Stimulated activated CD4-positive, alpha-beta T cell treated with anti-CD3 and anti-CD28 coated beads, Interleukin-1b, Interleukin-23, amount 100 ng/mL, for 1 hour (primary cell): ENCODE data around the gene ATP10A.
"Not testable (repeated sequence)": the region's sequence is repeated elsewhere in the genome, so short reads cannot be mapped to it uniquely, and the experiment has no call there.

Experiments used
- DNase-seq, 2 donors: peaks; one replicate each; pipeline ENCODE4 v3.0.0-alpha.2; 2020; ENCODE audit warnings: low read depth in 2 of 2

The ATP10A gene

DNA sequence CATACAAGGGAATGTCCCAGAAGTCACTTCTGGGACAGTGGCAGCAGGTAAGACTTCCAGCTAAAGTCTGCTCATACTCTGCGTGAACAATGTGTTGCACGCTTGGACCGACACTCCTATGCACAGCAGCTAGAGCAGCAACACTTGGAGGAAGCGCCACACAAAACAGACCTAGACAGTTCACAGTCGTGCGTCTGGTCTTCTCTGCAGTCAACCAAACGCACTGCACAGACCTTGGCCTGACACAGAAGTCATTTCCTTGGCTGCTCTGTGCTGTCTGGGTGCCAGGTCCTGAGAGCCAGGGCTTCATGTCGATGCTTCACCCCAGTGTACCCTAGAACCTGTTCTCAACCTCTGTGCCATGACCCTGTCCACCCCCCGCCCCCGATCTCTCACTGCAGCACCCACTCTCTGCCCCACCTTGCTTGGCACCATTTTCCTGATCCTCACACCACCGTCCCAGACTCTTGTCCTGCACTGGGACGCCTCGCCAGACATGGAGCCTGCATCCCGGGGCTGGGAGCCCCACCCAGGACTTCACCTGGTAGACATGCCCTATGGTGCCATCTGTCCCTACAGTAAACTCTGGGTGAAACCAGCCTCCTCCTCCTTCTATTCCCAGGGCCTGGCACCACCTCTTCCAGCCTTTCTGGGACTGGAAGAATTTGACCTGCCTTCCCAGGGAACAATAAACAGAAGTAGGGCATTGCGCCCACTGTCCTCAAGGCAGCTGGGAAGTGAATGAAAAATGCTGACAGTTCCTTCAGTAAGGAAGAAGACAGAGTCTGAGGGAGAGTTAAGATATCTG, 3.1 kb downstream of the ATP10A start:
- DNase-seq: no peak

DNA sequence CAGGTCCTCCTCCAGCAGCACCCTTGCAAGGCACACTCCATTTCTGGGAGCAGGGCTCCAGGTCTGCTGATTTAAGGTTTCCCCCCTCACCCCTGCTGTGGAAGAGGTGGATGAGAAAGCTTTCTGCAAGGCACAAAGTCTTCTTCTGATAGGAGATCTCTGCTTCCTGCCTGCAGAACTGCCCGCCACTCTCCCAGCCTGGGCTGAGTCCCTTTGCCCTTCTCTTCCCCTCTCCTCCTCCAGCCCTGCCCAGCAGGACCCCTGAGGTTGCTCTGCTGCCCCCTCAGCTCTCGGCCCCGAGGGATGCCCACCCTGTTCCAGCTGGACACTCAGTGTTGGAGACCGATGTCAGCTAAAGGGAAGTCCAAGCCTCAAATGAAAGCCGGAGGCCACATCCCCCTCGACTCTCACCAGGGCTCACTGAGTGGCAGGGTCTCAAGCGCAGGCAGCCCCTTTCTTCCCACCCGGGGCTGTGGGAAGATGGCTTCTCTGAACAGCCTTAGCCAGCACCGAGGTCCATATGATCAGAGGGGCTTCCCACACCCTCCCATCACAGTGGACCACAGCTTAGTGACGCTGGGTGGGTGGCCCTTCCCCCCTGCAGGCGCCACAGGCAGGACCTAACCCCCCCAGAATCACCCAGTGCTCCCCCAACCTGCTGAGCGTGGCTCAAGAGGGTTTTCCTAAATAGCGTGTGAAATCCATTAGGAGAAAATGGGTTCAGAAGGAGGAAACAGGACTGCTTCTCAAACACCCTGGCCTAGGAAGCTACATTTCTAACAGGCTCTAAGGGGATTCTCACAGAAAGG, 4.0 kb downstream of the ATP10A start:
- DNase-seq: no peak

DNA sequence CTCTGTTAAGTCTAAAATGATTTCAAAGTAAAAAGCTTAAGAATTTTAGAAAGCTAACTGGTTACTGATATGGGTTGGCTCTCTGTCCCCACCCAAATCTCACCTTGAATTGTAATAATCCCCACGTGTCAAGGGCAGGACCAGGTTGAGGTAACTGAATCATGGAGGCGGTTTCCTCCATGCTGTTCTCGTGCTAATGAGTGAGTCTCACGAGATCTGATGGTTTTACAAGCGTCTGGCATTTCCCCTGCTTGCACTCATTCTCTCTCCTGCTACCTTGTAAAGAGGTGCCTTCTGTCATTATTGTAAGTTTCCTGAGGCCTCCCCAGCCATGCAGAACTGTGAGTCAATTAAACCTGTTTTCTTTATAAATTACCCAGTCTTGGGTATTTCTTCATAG, 7.1 kb downstream of the ATP10A start:
- not testable (repeated sequence) for DNase-seq

DNA sequence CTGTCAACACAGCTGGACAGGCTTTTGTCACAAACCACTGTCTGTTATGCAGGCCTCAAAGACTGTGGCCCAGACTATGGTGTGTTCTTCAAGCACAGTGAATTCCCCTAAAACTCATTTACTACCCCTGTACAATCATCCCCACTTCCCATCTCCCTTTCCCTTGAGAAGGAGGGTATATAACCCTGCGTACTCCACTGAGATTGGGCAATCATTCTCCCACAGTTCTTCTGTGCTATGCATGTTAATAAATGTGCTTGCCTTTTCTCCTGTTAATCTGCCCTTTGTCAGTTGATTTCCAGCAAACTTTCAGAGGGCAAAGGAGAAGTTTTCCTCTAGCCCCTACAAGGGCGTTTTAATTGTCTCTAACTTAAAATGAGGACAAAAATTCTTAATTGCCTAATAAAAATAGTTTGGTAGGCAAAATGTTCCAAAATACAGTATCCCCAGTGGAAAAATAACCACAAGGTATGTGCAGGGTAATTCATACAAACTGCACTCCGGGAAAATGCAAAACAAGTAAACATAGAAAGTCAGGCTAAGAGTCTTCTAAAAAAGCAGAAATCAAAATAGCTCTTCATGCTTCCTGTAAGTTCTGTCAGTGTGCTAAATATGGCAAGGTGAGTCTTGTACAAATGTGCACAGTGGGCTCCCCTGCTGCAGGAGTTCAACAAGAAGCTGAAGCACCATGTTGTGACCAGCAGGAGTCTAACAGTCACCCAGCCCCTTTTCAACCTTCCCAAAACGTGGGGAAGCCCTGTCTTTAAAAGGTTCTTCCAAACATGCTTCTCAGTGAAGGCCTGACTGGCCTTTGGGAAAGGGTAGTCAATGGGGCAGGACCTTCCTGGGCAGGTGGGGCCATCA, 10.2 kb downstream of the ATP10A start:
- no peak for DNase-seq

DNA sequence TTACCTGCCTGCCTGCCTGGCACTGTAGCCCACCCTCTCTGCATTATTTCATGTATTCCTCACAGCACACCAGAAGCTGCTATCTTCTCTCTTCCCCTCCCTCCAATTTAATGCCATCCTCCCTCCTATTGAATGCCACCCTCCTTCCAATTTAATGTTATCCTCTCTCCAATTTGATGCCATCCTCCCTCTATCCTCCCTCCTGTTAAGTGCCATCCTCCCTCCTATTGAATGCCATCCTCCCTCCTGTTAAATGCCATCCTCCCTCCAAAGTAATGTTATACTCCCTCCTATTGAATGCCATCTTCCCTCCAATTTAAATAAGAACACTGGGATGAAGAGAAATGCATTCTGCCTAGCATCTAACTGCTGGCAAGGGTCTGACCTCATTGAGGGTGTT, 11.1 kb downstream of the ATP10A start:
- DNase-seq: no peak

DNA sequence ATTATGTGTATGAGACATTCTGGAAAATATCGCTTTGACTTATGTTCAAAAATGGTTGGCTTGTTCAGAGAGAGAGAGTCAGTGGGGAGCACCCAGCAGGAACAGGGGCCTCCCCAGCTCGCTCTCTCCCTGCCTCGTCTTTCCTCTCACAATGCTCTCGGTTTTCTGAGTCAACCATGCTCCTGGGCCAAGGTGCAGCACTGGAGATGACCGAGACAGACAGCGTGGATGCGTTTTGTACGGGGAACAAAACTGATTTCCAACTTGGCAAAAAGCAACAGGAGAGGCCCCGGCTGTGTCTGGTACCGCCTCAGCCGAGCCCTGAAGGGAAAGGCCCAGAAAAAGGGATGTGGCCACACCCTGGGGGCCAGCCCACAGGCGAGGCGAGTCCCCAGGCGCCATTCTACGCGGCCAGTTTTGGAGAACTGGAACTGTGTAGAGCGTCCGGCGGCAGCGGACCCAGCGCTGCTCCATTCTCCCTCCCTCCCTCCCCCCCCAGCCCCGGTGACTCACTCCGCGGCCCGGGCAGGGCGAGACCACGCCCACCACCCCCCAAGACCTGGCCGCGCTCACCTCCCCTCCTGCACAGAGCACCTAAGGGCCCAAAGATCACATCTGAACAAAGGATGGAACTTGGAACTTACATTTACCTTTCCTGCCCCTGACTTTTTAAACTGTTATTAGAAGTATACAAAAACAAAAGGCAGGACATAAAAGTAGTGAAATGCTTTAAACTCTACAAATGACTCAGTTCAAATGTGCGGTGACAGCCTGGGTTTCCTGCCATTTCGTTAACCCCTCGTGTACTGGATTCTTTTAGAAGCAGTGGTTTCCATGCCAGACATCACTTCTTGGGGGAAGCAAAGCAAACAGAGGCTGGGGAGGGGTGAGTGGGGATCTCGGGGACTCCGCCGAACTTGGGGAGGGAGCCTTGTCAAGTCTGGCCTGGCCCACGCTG, 12.7 kb downstream of the ATP10A start:
- DNase-seq: no peak

DNA sequence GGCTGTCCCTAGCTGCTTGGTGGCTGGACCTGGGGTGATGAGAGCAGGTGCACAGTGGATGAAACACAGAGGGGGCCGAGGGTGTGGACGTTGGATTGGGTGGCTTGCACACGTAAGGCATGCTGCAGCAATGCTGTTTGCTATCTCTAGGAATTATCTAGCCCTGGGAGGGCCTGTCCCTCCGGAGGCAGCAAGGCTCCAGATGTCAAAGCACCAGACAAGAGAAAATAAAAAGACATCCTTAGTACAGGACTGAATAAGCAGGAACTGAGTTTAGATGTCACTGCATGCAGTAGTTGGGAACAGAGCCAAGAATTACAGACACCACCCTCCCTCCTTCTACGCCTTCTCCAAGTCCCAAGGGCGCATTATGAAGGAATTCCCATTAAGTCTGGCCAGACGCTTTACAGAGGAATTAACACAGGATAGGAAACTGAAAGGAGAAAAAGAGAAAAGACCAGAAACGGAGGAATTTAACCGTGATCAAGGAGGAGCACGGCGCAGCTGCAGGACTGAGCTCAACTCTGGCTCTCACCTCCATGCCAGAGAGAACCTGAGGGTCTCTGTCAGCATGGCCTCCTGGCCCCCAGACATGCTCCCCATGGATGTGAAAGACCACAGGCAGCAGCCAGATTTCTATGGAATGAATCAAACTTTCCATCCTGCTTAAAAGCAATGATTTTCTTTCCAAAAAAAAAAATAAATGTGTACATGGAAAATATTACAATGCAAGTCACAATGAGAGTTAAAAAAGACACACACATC, 13.8 kb downstream of the ATP10A start:
- DNase-seq: no peak

DNA sequence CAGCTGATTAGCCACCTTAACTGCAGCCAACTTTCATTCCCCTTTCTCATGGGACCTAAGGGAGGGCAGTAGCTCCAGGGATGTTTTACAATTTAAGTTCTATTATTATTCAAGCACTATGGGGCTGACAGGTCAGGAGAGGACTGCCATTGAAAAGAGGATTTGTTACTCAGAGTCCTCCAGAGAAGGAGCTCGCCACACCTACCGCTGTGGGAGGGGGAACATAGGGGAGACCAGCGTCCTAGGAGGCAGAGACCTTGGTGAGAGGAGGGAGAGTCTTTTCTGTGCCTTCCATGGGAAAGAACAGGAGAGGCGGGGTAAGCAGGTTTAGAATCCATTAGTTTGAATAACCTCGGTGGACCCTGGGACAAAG, 14.4 kb downstream of the ATP10A start:
- no peak for DNase-seq

DNA sequence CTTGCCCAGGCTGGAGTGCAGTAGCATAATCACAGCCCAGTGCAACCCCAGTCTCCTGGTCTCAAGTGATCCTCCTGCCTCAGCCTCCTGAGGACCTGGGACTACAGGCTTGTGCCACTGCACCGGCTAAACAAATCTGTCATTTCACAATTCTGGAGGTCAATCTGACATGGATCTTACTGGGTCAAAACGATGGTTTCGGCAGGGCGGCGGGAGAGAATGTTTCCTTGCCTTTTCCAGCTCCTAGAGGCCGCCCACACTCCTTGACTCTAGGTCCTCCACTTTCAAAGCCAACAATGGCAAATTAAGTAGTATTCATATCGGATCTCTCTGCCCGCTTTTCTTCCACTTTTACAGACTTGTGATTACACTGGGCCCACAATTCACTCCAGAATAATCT, 14.8 kb downstream of the ATP10A start:
- DNase-seq: no peak

DNA sequence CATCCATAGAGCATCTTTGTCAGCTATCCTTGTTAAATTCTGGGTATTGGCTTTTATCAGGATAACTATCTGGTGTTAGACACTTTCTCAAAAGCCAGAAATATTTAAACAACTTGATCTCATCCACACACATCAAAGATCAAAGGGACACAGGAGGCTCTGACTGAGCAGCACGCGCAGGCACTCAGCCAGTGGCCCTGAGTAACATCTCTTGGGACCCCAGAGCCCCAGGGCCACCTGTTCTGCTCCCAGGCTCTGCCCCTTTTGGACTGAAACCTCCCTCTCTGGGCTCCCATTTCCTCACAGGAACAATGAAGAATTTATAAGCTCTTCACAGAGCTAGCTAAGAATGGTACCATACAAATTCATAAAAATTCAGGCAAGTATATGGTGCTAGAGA, 16.1 kb downstream of the ATP10A start:
- no peak for DNase-seq

DNA sequence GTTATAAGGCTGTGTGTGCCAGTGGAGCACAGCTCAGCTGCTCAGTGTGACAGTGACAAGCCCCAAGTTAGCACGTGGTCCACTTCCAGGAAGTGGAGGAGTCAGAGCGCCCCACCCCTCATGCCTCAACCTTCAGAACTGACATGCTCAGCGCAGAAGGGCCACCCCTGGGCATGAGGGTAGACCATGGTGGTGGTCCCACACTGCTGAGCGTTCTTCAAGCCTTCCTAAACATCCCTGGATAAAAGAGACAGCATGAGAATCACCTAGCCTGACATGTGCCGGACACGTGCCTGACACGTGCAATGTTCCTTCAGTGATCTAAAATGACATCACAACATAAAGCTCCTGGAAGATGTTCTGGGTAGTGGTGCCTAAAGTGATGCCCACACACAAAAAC, 16.8 kb downstream of the ATP10A start:
- no peak for DNase-seq

DNA sequence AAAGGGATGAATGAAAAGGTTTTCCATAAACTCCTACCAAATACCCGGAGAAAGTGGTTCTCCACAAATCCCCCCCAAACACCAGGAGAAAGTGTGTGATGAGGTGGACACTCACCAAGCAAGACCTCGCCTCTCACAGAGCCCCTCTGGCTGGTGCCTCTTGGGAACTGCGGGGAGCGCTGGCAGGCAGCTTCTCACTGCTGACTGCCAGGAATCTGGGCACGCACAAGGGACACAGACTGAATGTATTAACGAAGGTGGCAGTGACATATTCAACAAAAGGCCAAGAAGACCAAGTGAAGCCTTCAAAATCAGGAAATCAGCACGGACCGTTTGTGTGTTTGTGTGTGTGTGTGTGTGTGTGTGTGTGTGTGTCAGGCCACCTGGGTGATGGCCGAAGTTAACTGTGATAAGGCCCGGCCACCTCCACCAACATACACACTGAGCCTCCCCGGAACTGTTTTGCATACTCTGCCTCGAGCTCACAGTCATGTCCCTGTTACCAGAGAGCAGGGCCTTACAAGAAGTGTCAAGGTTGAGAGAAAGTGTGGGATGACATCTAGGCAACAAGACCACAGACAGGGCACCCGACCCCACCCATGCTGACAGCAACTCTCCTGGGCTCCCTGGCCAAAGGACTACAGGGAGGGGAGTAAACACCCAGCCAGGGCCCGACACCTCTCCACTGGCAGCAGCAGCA, 18.0 kb downstream of the ATP10A start:
- no peak for DNase-seq

DNA sequence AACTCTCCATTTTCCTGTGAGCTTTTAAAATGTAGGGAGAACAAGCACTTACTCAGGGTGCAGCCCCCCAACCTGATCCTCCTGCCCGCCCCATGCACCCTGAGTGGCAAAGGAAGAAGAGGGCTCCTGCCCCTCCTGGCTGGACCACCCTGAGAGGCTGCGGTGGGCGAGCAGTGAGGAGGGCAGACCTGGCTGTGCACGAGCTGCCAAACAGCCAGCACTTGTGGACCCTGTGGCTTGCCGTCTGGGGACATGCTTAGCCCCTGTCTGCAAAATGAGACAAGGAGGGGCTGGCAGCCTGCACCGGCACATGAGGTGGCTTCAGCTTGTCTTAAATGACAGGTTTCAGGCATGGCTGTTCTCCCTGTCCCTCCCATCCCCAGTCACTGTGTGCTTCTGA, 18.6 kb downstream of the ATP10A start:
- no peak for DNase-seq

DNA sequence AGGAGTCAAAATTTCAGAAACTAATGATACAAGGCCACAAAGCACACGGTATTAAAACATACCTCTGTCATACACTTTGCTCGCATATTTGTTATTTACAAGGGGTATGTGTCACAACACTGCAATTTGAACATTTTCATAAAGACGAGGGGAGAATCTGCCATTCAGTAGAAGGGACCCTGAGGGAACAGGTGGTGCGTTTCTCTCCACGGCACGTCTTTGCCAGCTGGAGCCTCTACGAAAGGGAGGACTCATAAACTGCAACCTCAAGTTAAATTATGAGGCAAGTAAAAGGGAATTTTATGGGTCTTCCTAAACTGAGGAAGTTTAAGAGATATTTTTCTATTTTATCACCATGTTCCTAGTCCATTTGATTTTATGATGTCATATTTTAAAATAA, 19.1 kb downstream of the ATP10A start:
- no peak for DNase-seq

DNA sequence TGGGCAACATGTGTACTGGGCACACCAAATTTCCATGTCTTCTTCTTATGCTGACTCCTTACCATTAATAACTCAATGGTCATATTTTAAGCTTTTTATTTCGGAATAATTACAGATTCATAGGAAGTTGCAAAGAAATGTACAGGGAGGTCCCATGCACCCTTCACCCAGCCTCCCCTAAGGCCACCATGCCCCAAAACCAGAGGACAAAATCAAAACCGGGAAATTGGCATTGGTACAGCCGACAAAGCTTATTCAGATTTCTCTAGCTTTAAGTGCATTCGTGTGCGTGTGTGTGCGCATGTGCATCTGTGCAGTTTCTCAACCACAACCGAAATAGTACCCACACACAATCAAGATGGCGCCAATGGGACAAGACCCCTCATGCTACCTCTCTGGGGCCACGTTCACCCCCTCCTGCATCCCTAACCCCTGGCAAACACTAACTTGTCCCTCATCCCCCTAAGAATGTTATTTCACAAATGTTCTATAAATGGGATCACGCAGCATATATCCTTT, 23.4 kb downstream of the ATP10A start:
- DNase-seq: no peak

DNA sequence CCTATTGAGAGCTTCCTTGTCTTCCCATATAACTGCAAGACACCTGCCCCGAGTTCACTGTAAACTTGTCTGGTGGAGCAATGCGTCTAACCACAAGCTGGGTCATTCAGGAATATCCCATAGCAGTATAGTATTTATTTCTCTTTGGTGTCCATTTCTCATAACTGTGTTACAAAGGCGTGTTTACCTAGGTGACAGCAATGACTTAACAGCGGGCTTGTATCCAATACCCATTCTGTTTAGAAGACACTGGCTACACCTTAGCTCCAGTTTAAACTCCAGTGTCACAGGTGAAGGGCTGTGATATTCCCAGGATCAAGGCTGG, 24.3 kb downstream of the ATP10A start:
- DNase-seq: no peak

DNA sequence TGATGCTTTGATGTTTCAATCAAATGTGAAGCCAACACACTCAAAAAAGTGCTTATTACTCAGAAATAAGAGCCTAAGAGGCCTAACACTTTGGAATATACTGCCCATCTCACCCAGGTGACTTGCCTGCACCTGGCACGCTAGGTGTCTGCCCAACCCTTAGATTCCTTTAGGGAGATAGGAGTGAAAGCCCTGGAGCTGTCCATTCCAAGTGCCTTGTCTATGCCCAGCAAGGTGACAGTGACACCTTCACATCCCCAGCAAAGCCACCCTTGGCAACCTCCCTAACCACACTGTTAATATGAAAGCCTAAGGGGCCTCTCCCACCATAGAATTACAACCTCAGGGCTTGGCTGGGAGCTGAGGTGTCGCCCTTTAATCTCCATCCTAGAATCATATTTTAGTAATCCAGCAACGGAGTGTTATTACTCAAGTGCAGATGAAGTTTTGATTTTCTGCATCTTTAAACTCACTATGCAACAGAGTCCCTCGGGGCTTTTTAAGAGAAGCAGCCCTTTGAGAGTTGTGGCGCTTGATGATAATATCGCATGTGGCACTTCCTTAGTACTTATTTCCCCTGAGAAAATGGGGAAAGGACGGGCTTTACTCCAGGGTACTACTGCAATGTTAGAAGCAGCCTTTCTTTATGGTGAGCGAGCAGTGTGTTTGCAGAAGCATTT, 24.8 kb downstream of the ATP10A start:
- no peak for DNase-seq

DNA sequence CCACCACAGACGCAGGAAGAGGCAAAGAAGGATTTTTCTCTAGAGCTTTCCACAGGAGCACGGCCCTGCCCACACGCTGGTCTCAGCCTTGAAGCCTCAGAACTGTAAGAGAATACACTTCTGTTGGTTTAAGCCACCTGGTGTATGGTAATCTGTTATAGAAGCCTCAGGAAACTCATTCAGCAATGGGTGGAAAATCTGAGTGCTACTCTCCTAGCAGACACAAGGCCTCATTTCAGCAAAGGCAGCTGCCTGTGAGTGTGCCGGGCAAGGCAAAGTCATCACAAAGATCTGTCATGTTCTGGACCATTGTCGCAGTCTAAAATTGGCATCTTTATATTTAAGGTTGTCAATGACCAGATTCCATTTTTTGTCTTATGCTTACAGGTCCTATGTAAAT, 31.0 kb downstream of the ATP10A start:
- DNase-seq: no peak

DNA sequence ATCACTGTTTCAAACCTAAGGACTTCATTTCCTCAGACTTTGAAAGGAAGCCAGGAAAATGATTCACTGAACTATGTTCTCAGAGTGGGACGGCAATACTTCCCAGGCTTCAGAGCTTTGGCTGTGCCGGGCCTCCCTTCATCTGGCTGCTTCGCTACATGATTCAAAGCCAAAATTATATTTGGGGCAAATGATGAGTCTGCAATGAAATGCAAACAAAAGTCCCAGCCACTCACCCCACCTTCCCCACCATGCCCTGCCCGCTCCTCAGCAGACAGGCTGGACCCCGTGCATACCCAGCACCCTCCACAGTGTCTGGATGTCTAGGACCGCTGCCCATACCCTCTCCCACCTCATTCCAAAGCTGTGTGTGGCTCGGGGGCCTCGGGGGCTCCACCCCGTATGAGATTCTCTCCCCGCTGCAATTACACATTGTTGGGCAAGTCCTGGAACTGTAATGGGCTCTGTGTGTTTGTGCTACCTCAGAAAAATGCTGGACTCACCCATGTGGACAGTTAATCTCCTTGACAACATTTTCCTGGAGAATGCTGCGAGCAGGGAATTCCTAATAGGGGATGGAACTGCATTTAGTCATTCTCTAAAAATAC, 32.2 kb downstream of the ATP10A start:
- DNase-seq: no peak
